Measurements from ENCODE around the gene PGAM2.
A peak's percentile ranks its signal among the peaks of the same experiment; 100 is the strongest.
"Not testable (repeated sequence)": the region's sequence is repeated elsewhere in the genome, so short reads cannot be mapped to it uniquely, and the experiment has no call there.

PGAM2 gene

DNA sequence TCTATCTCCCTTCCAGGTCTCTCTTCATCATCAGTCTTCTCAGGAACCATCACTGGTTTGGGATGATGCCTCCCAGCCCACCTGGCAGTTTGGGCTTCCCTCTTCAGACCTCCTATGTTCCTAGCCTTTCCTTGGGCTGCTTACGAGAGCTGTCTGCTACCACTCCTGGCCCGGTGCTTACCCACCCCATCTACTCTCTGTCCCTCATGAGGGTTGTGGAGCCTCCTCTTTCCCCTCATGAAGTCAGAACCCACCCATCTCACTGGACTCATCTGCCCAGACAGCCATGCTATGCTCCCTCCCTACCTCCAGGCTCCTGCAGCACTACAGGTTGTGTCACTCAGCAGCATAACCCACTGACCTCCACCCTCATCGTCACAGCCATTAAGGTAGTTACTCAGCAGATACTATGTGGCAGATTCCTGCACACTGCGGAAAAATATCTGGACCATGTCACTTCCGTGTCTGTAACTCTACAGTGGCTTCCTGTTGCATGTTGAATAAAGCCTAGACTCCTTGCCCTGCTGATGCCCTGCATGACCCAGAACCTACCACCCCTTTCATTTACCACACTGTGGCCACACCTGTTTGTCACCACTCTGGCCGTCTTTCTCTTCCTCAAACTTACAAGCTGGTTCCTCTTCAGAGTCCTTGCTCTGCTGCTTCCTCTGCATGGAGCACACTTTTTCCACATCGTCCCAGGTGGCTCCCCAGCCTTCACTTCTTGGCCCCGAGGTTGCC is 18.9 kb downstream of the PGAM2 start:
- DNase-seq = peak; percentile 62

DNA sequence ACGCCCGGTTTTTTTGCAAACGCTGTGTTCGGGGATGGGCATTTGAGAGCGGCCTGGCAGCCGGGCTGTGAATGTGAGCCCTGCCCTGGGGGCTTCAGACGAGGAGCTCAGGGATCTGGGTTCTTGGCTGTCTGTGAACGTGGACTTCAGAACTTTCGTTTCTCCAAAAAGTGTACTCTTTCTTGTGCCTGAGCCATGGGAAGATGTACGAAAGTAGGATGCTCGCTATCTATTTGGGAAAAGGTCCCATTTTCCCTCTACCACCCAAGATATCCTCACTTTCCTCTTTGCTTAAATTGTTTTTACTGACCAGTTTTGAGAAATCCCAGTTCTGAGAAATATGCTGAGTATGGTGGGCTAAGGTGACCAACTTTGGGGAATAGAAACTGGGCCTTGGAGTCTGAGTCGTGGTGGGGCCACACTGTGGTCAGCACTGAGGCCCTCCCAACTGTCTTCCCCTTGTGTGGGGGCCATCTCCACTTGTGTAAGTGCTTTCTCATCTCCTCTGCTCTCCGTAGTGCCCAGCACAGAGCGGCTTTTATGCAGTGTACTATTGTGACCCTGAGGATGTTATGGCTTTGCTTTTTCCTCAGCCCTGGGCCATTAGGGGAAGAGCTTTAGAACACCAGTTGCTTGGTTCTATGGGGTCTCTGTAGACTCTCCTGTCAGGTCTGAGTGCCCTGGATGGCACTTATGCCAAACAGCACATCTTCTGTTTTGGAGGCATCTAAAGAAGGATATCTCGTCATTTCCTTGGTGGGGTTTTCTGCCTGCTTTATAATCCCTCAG is 19.9 kb downstream of the PGAM2 start:
- DNase-seq = peak; percentile 28

DNA sequence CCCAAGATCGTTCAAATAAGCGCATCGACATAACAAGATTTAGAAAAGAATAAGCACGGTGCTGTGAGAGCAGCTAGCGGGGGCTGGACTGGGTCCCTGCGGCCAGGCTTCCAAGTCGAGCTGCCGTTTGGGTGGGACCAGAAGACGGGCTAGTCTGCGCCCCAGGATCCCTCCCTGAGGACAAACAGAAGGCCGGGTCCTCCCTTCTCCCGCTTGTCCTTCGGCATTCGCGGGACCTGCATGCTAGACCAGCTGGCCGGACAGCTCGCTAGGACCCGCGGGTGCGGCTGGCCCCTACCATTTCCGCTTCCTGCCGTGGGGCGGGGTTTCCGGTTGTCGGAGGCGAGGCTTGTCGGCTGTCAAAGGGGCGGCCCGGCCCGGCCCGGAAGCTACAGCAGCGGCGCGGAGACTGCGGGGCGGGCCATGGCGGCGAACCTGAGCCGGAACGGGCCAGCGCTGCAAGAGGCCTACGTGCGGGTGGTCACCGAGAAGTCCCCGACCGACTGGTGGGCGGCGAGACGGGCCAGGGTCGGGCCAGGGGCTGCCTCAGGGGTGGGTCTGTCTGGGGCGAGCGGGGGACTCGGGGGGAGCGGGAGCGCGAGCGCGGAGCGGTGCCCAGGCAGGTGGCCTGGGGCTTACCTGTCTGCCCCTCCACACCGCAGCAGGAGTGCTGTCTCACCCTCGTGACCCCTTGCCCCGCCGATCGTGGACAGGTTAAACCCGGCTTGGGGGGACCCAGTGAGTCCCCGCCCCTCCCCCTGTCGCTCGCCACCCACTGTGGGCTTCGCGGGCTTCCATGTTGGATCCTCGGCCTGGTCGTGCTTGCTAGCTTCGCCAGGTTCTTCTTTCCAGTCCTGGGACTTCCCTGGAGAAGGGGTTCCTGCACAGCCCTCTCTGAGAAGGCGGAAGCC is 20.8 kb downstream of the PGAM2 start, which contains the start of gene DBNL:
Gene DBNL, plus strand, starts transcription at position 388 of the 911 bp plus-strand sequence. Its CDS starts 36 bp downstream, at position 424.
- peak; percentile 87 for DNase-seq

- no peak for DNase-seq
Observed at GRCh38 chr7:44043902-44044301, 21.5 kb downstream of the PGAM2 start.

GRCh38 chr7:44042221-44042620 is 23.1 kb downstream of the PGAM2 start:
- no peak for DNase-seq

DNA sequence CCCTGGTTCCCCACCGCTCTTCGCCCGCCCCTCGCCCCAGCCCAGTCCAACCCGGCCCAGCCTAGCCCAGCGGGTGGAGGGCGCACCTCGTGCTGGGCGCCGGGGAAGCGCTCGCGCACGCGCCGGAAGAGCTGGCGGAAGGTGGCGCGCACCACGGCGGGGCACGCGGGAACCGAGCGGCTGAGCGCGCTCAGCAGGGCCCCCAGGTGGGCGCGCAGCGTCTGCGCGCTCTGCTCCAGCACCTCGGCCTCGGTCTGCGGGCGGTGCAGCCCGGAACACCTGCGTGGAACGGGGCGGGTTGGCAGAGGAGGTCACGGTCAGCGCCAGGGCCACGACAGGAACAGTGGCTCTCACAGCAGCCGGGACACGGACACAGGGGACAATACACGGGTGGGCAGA is 24.9 kb downstream of the PGAM2 start:
- peak; percentile 79 for DNase-seq

GRCh38 chr7:44039800-44040492 is 25.4 kb downstream of the PGAM2 start:
- not testable (repeated sequence) for DNase-seq

DNA sequence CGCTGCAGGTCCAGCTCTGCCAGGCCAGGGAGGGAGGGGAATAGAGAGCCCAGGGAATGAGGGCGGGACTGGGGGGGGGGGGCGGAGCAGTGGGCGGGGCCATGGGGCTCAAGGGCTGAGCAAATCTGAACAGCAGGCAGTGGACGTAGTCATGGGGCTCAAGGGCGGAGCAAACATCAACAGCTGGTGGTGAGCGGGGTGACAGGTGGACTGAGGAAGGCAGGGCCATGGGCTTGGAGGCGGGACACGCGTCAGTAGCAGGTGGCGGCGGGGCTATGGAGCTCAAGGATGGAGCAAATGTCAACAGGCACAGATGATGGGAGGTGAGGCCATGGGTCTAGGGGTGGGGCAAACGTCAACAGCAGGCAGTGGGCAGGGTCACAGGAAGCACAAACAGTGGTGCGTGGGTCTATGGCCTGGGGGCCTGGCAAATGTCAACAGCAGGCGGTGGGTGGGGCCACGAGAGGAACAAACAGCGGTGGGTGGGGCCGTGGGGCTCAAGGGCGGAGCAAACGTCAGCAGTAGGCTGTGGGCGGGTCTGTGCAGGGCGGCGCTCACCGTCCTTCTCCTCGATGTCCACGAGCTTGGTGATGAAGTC is 26.3 kb downstream of the PGAM2 start:
- DNase-seq = peak; percentile 90

- DNase-seq = not testable (repeated sequence)
Observed at GRCh38 chr7:44038553-44038952, 26.8 kb downstream of the PGAM2 start.

DNA sequence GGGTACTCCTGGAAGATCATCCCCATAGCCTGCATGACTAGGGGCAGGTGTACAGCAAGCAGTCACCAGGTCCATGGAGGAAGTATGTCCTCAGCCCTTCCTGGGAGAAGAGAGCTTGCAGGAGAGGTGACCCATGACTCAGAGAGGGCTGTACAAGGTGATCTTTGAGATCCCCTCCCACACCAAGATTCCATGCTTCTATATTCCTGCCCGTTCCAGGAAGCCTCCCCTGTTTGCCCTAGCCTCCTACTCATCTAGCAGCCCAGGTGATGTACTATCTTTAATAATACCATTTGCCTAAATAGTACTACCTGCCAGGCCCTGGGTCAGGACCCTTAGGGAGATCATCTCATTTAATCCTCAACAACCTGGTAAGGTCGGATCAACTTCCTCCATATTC is 27.4 kb downstream of the PGAM2 start:
- DNase-seq = not testable (repeated sequence)

GRCh38 chr7:44036364-44036763 is 29.0 kb downstream of the PGAM2 start:
- DNase-seq = peak; percentile 56

DNA sequence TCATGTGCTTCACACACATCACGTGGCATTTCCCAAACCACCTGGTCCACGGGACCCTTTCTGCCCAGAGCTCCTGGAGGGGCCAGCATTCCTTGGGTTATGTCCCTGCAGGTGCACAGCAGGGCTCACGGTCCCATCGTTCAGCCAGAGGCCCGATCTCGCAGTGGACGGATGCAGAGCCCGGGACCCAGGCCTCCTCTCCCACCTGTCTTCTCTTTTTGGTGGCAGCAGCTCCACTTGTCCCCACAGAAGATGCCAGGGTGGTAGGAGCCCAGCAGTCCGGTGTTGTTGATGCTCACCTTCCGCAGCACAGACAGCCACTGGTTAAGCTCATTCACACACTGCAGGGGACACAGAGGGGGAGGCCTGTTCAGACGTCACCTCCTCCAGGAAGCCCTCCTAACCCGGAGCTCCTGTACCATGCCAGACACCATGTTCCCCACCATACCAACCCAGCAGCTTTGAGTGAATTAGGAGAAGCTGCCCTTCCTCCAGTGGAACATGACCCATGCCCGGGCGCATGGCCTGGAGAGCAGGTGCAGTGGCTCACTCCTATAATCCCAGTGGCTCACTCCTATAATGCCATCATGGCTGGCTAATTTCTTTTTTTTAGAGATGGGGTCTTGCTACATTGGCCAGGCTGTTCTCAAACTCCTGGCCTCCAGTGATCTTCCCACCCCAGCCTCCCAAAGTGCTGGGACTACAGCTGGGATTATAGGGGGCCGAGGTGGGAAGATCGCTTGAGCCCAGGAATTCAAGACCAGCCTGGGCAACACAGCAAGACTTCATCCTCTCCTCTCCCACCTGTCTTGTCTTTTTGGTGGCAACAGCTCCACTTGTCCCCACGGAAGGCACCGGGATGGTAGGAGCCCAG is 31.2 kb downstream of the PGAM2 start:
- DNase-seq = not testable (repeated sequence)

GRCh38 chr7:44032031-44032430 is 33.3 kb downstream of the PGAM2 start:
- DNase-seq = not testable (repeated sequence)

GRCh38 chr7:44031319-44031718 is 34.0 kb downstream of the PGAM2 start:
- DNase-seq = not testable (repeated sequence)

GRCh38 chr7:44030029-44030428 is 35.3 kb downstream of the PGAM2 start:
- not testable (repeated sequence) for DNase-seq

- not testable (repeated sequence) for DNase-seq
Observed at GRCh38 chr7:44029433-44029832, 35.9 kb downstream of the PGAM2 start.

- DNase-seq = not testable (repeated sequence)
Observed at GRCh38 chr7:44022796-44023467, 42.4 kb downstream of the PGAM2 start.

- DNase-seq = not testable (repeated sequence)
Observed at GRCh38 chr7:44022069-44022468, 43.3 kb downstream of the PGAM2 start.

- not testable (repeated sequence) for DNase-seq
Observed at GRCh38 chr7:44019825-44020224, 45.5 kb downstream of the PGAM2 start.
